LoVo (cell line): ENCODE results near the gene COX10.
"Not testable (repeated sequence)": the region's sequence is repeated elsewhere in the genome, so short reads cannot be mapped to it uniquely, and the experiment has no call there.

Experiments used
- DNase-seq: peaks from one replicate; pipeline ENCODE4 v3.0.0-alpha.2; 2016; ENCODE audit warnings: low spot score

The COX10 gene

DNA sequence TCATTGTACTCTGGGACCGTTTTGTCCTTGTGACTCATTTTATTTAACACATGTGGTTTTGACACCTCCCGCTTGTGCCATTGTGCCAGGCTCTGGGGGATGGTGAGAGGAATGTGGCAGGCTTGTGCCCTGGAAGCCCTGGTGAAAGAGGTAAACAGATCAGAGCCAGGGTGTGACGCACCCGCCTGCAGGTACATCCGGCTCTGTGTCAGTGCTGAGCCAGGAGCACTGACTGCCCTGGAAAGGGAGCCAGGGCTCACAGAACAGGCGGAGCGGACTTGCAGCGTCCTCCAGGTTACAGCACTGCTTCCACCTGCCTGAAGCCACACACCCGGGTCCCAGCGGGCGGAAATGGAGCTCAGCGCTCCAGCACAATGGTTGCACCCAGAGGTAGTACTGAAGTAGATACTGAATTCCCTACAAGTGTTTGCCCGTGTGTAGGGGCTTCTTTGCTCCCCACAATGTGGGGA, 136.7 kb downstream of the COX10 start:
- DNase-seq, result peak; percentile 74

DNA sequence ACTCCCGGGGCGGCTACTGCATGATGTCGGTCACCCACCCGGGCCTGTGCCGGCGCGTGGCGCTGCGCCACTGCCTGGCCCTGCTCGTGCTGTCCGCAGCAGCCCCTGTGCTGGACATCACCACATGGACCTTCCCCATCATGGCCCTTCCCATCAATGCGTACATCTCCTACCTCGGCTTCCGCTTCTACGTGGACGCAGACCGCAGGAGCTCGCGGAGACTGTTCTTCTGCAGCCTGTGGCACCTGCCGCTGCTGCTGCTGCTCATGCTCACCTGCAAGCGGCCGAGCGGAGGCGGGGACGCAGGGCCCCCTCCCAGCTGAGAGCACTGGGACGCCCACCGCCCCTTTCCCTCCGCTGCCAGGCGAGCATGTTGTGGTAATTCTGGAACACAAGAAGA, 137.6 kb downstream of the COX10 start:
- no peak for DNase-seq

DNA sequence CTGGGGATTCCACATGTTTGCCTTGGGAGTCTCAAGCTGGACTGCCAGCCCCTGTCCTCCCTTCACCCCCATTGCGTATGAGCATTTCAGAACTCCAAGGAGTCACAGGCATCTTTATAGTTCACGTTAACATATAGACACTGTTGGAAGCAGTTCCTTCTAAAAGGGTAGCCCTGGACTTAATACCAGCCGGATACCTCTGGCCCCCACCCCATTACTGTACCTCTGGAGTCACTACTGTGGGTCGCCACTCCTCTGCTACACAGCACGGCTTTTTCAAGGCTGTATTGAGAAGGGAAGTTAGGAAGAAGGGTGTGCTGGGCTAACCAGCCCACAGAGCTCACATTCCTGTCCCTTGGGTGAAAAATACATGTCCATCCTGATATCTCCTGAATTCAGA, 138.5 kb downstream of the COX10 start:
- DNase-seq, result no peak

- no peak for DNase-seq
Observed at GRCh38 chr17:14209215-14209614, 139.9 kb downstream of the COX10 start.

DNA sequence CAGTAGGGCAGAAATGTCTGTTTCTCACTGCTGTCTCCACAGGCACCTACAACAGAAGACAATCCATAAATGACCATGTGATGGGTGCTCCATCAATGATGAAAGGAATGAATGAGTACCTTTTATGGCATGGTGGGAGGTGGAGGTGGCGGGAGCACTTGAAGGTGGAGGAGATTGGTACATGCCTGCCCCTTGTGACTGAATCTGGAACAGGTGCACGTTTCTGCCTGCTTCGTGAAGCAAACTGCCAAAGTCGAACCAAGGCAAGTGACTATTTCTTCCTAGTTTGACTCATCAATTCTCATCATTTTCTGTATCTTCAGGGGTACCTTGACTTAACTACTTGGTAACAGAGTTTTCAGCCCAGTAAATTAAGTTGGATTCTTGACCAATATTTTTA, 141.9 kb downstream of the COX10 start:
- DNase-seq, result no peak

- DNase-seq, result no peak
Observed at GRCh38 chr17:14211801-14212200, 142.5 kb downstream of the COX10 start.

DNA sequence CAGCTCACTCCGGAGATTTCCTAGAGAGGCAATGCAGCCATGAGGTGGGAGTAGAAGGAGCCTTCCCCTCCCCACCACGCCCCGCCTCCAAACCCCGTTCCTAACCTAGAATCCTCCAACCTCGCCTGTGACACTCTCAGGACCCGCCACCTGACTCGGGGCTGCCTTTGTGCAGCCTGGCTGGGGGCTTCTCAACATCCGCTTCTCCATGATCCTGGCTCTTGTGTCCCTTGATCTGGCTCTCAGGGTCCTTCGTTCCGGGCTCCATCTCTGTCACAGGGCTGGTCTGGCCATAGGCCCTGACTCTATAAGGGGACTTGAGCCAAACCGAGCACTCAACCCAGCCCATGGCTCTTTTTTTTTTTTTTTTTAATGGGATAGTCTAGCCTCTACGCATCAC, 143.1 kb downstream of the COX10 start:
- no peak for DNase-seq

GRCh38 chr17:14214271-14214670, 145.0 kb downstream of the COX10 start:
- no peak for DNase-seq

- no peak for DNase-seq
Observed at GRCh38 chr17:14222611-14223010, 153.3 kb downstream of the COX10 start.

DNA sequence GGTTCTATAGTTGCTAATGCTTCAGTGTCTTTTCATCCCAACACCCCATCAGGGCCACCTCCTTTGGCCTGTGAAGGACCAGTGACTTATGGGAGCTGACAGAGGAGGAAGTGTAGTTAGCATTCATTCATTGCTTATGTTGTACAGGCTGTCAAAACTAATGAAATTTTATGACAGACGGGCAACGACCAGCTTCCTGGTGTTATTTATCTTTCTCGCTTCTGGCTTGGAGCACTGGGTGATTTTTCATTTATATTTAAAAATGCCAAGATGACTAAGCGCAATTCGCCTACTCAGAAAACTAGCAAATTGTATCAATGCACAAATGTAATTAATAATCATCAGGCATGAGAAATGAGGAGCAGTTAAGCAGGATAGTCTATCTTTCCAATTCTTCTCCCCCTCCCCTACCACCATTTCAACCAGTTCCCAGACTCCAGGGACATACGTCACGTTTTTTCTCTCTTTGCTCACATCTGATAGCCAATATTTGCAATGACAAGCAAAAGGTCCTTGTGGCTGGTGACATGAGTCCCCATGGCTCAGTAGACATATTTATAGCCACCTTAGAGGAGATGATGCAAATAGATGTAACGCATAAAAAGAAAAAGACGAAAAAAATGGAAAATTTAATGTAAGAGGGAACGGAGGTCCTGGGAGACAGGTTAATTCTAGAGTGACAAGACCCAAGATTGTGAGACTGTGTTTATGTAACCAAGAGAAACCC, 156.1 kb downstream of the COX10 start:
- DNase-seq, result no peak

DNA sequence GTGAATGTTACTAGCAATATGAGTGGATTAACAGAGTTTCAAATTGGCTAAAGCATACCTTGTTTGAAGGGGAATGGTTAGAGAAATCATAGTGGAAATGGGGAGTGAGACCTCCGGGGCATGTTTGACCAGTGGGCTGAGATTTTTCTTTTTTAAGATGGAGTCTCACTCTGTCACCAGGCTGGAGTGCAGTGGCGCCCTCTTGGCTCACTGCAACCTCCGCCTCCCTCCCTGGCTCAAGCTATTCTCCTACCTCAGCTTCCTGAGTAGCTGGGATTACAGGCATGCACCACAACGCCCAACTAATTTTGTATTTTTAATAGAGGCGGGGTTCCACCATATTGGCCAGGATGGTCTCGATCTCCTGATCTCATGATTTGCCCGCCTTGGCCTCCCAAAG, 157.7 kb downstream of the COX10 start:
- DNase-seq, result no peak

- no peak for DNase-seq
Observed at GRCh38 chr17:14228903-14229302, 159.6 kb downstream of the COX10 start.

- not testable (repeated sequence) for DNase-seq
Observed at GRCh38 chr17:14231187-14231586, 161.9 kb downstream of the COX10 start.

DNA sequence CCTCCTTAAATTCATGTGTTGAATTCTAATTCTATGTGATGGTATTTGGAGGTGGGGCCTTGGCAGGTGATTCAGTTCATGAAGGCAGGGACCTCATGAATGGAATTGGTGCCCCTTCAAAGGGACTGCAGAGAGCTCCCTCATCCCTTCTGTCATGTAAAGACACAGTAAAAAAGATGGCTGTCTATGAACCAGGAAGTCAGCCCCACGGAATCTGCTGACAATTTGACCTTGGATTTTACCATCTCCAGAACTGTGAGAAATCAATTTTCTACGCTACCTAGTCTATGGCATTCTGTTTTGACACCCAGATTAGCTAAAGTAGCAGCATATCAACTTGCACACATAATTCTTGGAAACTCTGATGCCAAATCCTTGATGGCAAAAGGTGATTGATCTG, 165.7 kb downstream of the COX10 start:
- DNase-seq, result not testable (repeated sequence)

DNA sequence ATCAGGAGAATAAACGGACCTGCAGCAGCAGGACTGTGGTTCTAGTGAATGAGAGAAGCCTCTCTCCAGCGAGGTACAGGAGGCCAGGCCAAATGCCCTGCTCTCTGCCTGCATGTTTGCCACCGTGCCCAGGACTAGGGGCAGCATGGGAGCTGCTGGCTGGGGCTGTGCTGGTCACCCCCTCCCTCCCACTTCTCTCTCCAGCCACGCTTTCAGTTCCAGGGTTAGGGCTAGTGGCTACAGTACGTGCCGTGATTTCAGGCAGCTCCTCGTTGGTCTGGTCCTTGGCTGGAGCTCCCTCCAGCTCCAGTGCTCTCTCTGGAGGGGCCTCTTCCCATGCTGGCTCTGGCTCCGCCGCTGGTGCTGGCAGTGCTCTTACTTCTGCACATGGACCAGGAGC, 166.7 kb downstream of the COX10 start:
- not testable (repeated sequence) for DNase-seq

DNA sequence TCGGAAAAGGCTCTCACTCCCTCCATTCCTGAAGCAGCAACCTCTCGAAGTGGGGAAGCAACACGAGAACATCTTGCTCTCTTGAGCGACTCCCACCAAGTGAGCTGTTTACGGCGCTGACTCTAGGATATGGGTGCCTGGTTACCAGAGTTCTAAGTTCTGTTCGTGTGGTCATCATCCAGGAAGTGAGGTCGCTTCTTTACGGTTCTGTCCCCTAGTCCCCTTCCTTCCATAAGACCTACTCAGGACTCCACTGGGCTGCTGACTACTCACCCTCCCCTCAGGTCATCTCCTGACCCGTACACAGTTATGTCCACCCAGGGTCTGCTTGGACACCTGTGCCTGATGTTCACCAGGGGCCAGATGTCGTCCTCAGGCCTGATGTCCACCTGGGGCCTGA, 167.5 kb downstream of the COX10 start, which contains the start of gene CDRT15:
CDRT15 (minus strand) TSS at position 101 of the 400 bp plus-strand sequence; CDS start at position 72, 29 bp downstream.
- DNase-seq, result not testable (repeated sequence)

DNA sequence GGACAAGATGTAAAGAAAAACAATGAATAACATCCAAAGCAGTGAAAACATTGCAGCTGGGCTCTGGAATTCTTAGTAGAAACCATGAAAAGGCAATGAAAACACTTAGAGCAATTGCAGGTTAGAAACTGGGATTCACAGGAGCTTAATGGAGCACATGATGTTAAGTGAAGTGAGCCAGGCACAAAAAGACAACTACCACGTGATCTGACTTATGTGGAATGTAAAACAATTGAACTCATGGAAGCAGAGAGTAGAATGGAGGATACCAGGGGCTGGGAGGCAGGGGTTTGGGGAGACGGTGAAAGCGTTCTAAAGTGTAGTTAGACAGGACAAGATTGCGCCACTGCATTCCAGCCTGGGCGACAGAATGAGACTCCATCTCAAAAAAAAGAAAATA, 170.0 kb downstream of the COX10 start:
- not testable (repeated sequence) for DNase-seq

- no peak for DNase-seq
Observed at GRCh38 chr17:14245002-14245401, 175.7 kb downstream of the COX10 start.

- DNase-seq, result no peak
Observed at GRCh38 chr17:14245629-14246028, 176.3 kb downstream of the COX10 start.
